Esophagus squamous epithelium (tissue), 4 donors: ENCODE measurements around the gene LOXHD1.

Source experiments
- CTCF ChIP-seq, 6 experiments: fragments of 450-650 bp in 4 of 6; fragments of 200-600 bp in 2 of 6; sonication (generic) in 2 of 6; IDR thresholded peaks; one replicate each; pipeline ENCODE4 v1.5.1; 2016 to 2019; ENCODE audit warnings: antibody characterized with exemption in 6 of 6, mild to moderate bottlenecking in 4 of 6, moderate library complexity in 4 of 6
- POLR2A ChIP-seq, 4 donors: fragments of 450-650 bp; IDR thresholded peaks; one replicate each; pipeline ENCODE4 v1.6.1; 2017; ENCODE audit warnings: antibody characterized with exemption in 4 of 4, mild to moderate bottlenecking in 4 of 4, moderate library complexity in 3 of 4

- TF ChIP-seq CTCF (IDR thresholded peaks at IDR 0.05): no peak
- no peak for TF ChIP-seq POLR2A (IDR thresholded peaks at IDR 0.05)
Observed at GRCh38 chr18:46624127-46624526, 32.9 kb downstream of the LOXHD1 start.
